Stimulated activated CD8-positive, alpha-beta memory T cell treated with anti-CD3 and anti-CD28 coated beads, Interleukin-15, amount 100 ng/mL, for 24 hours (primary cell): Measurements from ENCODE around the gene PGAM4.
"Not testable (repeated sequence)": the region's sequence is repeated elsewhere in the genome, so short reads cannot be mapped to it uniquely, and the experiment has no call there.

Source experiments
- DNase-seq: peaks from one replicate; pipeline ENCODE4 v3.0.0-alpha.2; 2020; ENCODE audit warnings: low read depth

PGAM4 gene

DNA sequence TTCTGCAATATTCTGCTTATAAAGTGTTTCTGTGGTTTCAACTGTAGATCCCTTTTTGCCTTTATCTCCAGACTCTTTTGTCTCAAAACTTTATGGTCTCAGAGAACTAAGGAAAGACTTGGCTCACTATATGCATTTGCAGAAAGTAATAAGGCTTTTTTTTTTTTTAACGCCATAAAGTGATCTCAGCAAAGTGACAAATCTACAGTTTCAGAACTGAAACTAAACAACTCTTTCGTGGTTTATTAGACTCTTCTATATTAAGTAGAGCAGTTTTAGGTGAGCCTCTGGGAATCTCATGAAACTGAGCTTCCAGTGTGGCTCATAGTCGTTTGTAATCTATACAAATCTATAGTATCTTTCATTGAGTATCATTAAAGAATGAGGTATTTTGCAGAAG lies 43.7 kb downstream of the PGAM4 start:
- no peak for DNase-seq

DNA sequence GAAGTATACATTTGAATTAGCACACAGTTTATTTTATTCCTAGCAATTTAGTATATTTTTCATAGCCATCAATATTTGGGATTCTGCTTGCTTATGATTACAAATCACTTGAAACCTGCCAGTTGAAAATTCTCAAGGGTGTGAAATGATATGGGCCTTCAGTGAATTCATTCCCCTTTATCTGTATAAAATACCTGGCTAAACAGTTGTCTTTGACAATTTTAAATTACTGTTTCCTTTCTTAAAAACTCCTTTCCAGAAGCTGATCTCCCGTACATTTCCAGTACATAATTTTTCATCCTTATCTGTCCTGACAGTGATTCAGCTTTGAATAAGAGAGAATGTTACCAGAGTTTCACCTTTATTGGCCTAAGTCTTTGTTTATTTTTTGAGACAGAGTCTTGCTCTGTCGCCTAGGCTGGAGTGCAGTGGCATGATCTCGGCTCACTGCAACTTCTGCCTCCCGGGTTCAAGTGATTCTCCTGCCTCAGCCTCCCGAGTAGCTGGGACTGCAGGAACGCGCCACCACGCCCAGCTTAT lies 45.0 kb downstream of the PGAM4 start:
- no peak for DNase-seq

DNA sequence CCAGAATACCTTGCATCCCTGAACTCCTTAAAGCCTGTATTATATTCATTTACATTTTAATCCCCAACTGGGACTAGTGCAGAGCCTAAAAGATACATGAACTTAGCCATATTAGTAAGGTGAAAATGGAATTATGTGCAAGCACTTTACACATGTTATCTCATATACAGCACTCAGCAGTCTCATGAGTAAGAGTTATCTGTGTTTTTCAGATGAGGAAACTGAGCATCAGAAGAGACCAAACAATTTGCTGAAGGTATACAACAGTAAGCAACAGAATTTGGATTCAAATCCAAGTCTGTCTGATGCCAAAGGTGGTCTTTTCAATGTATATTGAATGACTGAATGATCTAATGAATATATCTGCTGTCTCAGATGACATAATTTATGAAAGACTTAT lies 46.7 kb downstream of the PGAM4 start:
- DNase-seq: no peak

DNA sequence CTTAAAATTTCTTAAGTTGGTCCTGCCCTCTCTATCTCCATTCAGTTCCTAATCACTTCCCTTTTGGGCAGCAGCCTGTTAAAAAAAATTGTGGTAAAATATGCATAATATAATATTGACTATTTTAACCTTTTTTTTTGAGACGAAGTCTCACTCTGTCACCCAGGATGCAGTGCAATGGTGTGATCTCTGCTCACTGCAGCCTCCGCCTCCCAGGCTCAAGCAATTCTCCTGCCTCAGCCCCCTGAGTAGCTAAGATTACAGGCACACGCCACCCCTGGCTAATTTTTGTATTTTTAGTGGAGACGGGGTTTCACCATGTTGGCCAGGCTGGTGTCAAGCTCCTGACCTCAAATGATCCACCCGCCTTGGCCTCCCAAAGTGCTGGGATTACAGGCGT lies 50.1 kb downstream of the PGAM4 start:
- DNase-seq: not testable (repeated sequence)

DNA sequence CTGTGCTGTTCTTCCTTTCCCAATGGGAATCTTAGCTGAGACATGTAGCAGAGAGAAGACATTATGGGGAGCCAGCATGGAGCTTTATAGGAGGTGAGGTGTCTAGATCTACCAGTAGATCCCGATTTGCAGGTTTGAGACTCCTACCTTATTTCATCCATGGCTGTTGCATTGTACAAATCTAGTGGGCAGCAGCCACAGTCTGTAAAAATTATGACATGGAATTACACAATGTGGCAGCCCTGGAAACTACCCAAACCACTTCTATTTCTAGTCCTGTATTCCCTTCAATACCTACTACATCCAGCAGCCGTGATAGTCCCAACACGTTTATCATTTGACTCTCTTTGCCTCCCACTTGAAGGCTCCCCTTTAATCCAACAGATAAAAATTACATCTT lies 50.9 kb downstream of the PGAM4 start:
- DNase-seq: no peak
